HL-60/S4 (cell line): Measurements from ENCODE around the gene GDF2.

Source experiments
- in situ Hi-C: fragments of 300-500 bp; cut with MboI; formaldehyde crosslinking; loops from 2 replicates; pipeline ENCODE4 v1.14.3; 2022; ENCODE audit warnings: low sequenced_read_pairs

GDF2 gene

DNA sequence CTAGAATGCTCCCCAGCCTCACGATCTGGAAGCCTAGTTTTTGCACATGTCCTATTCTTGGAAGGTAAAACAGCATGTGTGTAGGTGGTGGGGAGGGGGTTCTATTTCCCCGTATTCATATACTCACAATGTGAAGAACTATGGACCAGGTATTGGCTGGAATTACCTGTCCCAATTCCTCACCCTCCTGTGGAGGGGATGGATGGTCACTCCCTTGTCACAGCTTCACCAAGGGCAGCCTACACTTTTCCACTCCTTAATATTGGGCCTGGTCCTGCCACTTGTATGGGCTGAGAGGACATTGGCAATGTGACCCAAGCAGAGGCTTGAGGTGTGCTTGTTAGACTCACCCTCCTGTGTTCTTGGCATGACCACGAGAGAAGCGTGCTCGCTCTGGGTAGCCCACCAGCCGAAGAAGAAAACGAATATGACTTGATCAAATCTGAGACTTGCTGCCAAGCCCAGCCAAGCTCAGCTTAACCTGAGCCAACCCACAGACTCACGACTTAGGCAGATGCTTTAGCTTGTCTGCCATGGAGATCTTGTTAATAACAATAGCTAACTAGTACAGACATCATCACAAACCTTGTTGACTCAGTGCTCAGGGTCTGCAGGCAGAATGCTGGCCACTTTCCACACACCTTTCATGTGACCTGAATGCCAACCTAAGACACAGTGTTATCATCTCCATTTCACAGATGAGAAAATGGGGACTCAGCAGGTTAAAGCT is 44.6 kb downstream of the GDF2 start:
- in situ Hi-C loops = no loop called here

GRCh38 chr10:47367646-47368045 is 45.4 kb downstream of the GDF2 start:
- in situ Hi-C loops = no loop called here

GRCh38 chr10:47368431-47369180 is 46.4 kb downstream of the GDF2 start:
- in situ Hi-C loops = no loop called here

DNA sequence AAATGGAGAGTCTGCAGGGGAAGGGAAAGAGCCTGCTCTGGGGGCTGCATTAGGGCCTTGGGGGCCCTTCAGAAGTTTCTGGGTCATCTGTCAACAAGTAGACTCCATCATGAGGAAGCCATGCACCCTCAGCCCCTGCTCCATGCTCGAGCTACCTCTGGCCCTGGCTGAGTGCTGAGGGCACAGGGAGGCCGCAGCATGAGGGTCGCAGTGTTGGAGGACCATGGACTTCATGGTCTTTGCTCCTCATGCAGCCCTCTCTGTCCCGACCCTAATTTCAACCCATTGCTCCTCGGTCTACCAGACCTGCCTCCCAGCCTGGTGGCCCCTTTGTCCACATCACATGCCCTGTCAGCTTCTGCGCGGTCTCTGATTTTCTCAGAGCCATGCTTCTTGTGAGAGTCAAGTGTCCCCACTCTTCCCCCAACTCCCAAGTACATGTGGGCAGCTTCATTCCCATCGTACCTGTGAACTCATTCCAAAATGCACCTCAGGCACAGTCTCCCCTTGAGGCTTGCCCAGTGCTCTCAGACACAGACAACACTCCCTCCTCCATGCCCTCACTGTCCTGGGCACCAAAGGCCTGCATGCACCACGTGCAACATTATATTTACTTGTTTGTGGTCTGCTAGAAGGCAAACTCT is 47.1 kb downstream of the GDF2 start:
- in situ Hi-C loops = no loop called here

GRCh38 chr10:47370015-47370767 is 47.9 kb downstream of the GDF2 start:
- in situ Hi-C loops = no loop called here

DNA sequence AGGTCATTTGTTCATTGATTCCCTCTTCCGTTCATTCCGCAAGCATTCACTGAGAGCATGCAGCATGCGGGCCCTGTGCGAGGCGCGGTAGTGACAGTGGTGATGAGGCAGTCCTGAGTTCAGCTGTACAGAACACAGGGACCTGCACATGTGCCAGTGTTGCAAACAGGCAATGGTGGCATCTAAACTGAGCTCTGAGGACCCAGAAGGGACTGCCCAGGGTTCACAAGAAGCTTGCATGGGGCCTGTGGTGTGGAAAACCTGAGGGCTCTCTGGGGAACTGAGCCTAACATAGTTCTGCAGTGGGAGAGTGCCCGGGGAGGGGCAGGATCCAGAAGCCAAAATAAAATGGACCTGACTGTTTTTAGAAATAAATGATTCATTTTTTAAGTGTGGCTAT is 48.6 kb downstream of the GDF2 start:
- in situ Hi-C loops = no loop called here

GRCh38 chr10:47371629-47372485 is 49.6 kb downstream of the GDF2 start:
- in situ Hi-C loops = no loop called here

DNA sequence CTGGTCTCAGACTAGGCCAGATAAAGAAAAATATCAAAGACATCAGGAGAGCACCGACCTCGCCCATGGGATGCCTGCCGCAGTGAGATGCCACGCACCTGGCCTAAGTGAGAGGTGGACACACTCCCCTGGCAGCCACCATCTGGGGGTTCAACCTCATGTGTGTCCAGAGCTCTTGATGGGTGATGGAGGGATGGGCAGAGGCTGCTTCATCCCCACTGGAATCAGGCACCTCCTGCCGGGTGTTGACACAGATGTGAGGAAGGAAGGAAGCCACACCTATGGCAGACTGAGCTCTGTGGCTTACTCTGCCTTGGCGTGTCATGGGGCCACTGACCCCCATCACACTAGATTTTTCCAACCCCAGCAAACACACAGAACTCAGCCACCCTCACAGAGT is 50.5 kb downstream of the GDF2 start:
- in situ Hi-C loops = no loop called here

GRCh38 chr10:47374611-47375536 is 52.6 kb downstream of the GDF2 start:
- in situ Hi-C loops = no loop called here

DNA sequence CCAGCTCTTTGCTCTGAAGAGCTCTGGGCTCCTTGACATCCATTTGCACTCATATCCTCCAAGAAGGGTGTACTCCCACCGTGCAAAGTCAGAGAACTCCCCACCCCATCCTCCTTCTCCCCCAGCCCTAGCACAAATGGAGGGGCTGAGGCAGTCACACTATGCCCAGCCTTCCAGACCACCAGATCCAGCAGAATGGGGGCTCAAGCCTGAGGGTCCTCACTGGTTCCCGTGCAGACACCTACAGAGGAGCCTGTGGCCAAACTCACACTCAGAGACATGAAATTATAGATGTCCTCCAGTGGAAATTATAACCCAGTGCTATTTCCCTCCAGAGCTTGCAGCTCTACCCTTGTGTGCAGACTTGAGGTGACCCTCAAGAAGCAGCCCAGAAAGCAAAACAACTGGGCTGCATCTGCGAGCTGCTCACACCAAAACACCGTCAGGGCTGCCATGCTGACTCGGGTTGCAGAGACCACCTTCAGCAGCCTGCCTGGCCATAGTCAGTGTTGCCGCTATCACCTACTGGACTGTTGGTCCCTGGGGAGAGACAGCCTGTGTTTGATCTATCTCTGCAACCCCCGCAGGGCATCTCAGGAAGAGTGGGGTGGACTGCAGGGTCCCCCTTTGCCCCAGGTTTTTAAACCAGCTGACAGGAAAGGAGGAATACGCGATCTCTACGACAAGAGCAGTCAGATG is 54.4 kb downstream of the GDF2 start:
- in situ Hi-C loops = no loop called here
